ENCODE results near the gene PCDHA10.
"Not testable (repeated sequence)": the region's sequence is repeated elsewhere in the genome, so short reads cannot be mapped to it uniquely, and the experiment has no call there.

The PCDHA10 gene

DNA sequence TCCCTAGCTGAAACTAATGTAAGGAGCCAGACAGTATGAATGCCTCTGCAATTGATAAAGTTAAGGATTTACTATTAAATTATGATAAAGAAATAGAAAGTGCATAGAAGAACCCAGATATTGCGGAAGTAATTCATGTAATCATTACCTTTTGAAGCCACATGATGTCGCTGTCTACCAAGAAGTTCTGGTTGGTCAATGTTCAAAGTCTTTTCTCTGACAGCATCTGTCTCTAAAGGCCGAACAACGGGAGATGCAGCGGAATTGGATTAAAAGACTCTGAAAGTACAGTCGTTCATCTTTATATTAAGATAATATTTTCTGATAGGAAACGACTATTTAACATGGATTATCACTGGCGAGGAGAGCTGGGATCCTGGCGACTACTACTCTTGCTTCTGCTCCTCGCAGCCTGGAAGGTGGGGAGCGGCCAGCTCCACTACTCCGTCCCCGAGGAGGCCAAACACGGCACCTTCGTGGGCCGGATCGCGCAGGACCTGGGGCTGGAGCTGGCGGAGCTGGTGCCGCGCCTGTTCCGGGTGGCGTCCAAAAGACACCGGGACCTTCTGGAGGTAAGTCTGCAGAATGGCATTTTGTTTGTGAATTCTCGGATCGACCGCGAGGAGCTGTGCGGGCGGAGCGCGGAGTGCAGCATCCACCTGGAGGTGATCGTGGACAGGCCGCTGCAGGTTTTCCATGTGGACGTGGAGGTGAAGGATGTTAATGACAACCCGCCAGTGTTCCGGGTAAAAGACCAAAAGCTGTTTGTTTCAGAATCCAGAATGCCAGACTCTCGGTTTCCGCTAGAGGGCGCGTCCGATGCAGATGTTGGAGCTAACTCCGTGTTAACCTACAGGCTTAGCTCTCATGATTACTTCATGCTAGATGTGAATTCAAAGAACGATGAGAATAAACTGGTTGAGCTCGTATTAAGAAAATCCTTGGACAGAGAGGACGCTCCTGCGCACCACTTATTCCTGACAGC is 14.4 kb upstream of the PCDHA10 start, which contains the start of gene PCDHA8:
Gene PCDHA8 (plus strand): TSS at position 210 of the 985 bp plus-strand sequence. CDS start 135 bp downstream, at position 345.
- DNase-seq (ENCODE audit: low read depth in 3 of 3) = peak in 1 of 3 donors; percentile 3

DNA sequence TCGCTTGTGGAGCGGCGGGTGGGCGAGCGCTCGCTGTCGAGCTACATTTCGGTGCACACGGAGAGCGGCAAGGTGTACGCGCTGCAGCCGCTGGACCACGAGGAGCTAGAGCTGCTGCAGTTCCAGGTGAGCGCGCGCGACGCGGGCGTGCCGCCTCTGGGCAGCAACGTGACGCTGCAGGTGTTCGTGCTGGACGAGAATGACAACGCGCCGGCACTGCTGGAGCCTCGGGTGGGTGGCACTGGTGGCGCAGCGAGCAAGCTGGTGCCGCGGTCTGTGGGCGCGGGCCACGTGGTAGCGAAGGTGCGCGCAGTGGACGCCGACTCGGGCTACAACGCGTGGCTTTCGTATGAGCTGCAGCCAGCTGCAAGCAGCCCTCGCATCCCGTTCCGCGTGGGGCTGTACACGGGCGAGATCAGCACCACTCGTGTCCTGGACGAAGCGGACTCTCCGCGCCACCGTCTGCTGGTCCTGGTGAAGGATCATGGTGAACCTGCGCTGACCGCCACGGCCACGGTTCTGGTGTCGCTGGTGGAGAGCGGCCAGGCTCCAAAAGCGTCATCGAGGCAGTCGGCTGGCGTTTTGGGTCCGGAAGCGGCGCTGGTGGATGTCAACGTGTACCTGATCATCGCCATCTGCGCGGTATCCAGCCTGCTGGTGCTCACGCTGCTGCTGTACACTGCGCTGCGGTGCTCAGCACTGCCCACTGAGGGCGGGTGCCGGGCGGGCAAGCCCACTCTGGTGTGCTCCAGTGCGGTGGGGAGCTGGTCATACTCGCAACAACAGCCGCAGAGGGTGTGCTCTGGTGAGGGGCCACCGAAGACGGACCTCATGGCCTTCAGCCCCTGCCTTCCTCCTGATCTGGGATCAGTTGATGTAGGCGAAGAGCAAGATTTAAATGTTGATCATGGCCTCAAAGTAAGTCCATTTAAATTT is 12.6 kb upstream of the PCDHA10 start:
- DNase-seq (ENCODE audit: low read depth in 3 of 3) = no peak

GRCh38 chr5:140848139-140849102 is 7.3 kb upstream of the PCDHA10 start, which contains the start of gene PCDHA9:
Gene PCDHA9, plus strand, starts transcription at chr5:140848382. Its CDS starts 114 bp downstream, at chr5:140848496.
- DNase-seq (ENCODE audit: low read depth in 3 of 3) = not testable (repeated sequence)

- not testable (repeated sequence) for DNase-seq (ENCODE audit: low read depth in 3 of 3)
Observed at GRCh38 chr5:140849831-140850634, 5.7 kb upstream of the PCDHA10 start.

GRCh38 chr5:140857177-140857986 is 1.7 kb downstream of the PCDHA10 start:
- DNase-seq (ENCODE audit: low read depth in 3 of 3) = no peak

- no peak for DNase-seq (ENCODE audit: low read depth in 3 of 3)
Observed at GRCh38 chr5:140857987-140858240, 2.2 kb downstream of the PCDHA10 start.

DNA sequence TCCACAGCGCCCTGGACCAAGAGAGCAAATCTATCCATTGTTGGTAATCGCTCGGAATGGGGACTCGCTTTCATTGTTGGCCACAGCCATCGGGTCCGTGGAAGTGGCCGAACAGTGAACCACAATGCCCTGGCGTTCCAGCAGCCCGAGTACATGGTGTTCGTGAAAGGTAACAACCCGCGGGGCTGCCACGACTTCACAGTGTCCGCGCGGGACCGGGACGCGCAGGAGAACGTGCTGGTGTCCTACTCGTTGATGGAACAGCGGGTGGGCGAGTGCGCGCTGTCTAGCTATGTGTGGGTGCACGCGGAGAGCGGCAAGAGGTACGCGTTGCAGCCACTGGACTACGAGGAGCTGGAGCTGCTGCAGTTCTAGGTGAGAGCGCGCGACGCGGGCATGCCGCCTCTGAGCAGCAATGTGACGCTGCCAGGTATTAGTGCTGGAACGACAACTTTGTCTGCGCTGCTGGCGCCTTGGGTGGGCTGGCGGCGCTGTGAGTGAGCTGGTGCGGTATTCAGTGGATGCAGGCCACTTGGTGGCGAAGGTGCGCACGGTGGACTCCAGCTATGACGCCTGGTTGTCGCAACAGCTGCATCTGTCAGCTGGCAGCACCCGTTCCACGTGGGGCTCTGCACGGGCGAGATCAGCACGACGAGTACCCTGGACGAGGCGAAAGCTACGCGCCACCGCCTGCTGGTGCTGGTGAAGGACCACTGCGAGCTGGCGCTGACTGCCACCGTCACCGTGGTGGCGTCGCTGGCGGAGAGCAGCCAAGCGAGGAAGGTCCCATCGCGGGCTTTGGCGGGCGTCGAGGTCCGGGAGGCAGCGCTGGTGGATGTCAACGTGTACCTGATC is 7.0 kb downstream of the PCDHA10 start:
- DNase-seq (ENCODE audit: low read depth in 3 of 3) = no peak

DNA sequence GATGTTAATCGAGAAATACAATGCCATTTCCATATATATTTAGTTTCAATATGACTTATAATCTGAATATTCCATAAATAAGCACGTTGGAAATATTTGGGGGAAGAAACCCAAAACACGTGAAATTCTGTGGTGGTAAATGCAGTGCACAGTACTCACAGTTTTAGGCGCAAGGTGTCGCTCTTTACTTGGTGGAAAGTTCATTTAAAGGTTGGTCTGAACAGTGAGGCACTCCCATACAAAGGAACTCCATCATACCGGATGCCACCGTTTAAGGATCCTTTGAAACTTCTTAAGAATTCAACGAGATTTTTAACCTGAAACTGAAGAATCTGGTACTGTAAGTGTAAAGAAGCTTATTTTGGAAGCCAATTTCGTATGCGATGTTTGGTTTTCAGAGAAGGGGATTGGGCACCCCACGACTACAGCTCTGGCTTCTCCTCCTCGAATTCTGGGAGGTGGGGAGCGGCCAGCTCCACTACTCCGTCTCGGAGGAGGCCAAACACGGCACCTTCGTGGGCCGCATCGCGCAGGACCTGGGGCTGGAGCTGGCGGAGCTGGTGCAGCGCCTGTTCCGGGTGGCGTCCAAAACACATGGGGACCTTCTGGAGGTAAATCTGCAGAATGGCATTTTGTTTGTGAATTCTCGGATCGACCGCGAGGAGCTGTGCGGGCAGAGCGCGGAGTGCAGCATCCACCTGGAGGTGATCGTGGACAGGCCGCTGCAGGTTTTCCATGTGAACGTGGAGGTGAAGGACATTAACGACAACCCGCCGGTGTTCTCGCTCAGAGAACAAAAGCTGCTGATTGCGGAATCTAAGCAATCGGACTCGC is 13.2 kb downstream of the PCDHA10 start, which contains the start of gene PCDHA11:
Gene PCDHA11 (plus strand): TSS at position 237 of the 834 bp plus-strand sequence. CDS start 147 bp downstream, at position 384.
- DNase-seq (ENCODE audit: low read depth in 3 of 3) = no peak

DNA sequence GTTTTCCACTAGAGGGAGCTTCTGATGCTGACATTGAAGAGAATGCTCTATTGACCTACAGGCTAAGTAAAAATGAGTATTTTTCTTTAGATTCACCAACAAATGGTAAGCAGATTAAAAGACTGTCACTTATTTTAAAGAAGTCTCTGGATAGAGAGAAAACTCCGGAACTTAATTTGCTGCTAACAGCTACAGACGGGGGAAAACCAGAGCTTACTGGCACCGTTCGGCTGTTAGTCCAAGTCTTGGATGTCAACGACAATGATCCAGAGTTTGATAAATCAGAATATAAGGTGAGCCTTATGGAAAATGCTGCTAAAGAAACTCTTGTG is 13.8 kb downstream of the PCDHA10 start:
- no peak for DNase-seq (ENCODE audit: low read depth in 3 of 3)

GRCh38 chr5:140870221-140871201 is 14.8 kb downstream of the PCDHA10 start:
- DNase-seq (ENCODE audit: low read depth in 3 of 3) = no peak

- DNase-seq (ENCODE audit: low read depth in 3 of 3) = no peak
Observed at GRCh38 chr5:140875085-140876065, 19.7 kb downstream of the PCDHA10 start, which contains the start of gene PCDHA12. Gene PCDHA12, plus strand, starts transcription at chr5:140875308. Its CDS starts 165 bp downstream, at chr5:140875473.

DNA sequence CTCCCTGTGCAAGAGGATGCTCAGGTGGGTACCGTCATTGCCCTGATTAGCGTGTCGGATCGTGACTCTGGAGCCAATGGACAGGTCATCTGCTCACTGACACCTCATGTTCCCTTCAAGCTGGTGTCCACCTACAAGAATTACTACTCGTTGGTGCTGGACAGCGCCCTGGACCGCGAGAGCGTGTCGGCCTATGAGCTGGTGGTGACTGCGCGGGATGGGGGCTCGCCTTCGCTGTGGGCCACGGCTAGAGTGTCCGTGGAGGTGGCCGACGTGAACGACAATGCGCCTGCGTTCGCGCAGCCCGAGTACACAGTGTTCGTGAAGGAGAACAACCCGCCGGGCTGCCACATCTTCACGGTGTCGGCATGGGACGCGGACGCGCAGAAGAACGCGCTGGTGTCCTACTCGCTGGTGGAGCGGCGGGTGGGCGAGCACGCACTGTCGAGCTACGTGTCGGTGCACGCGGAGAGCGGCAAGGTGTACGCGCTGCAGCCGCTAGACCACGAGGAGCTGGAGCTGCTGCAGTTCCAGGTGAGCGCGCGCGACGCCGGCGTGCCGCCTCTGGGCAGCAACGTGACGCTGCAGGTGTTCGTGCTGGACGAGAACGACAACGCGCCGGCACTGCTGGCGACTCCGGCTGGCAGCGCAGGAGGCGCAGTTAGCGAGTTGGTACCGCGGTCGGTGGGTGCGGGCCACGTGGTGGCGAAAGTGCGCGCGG is 21.0 kb downstream of the PCDHA10 start:
- DNase-seq (ENCODE audit: low read depth in 3 of 3) = not testable (repeated sequence)

- DNase-seq (ENCODE audit: low read depth in 3 of 3) = no peak
Observed at GRCh38 chr5:140877262-140877581, 21.5 kb downstream of the PCDHA10 start.

DNA sequence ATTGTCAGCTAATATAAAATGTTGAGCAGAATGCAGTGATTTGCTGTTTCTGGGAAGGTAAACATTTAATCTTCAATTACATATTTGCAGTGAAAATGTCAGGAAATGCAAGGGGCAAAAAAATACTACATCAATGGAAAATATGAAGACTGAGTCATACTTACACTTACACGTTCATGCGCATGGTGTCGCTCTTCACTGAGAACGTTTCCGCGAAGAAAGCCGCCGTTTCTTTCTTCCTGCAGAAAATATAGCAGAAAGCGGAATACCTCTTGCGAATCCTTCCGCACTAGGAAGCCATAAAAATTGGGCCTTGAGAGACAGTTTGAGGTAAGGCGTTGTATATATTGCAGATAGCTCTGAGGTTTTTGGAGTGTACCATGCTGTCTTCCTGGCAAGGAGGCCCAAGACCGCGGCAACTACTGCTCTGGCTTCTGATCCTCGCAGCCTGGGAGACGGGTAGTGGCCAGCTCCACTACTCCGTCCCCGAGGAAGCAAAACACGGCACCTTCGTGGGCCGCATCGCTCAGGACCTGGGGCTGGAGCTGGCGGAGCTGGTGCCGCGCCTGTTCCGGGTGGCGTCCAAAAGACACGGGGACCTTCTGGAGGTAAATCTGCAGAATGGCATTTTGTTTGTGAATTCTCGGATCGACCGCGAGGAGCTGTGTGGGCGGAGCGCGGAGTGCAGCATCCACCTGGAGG is 26.3 kb downstream of the PCDHA10 start, which contains the start of gene PCDHA13:
Gene PCDHA13 (plus strand): TSS at position 236 of the 702 bp plus-strand sequence. CDS start 145 bp downstream, at position 381.
- no peak for DNase-seq (ENCODE audit: low read depth in 3 of 3)
